VCaP (cell line): ENCODE data around the gene PRR18.
A peak's percentile ranks its signal among the peaks of the same experiment; 100 is the strongest.

ENCODE experiments used
- H3K27ac ChIP-seq: fragments of 450-650 bp; 2 replicates; pipeline ENCODE4 v1.5.1; 2017
- CTCF ChIP-seq: fragments of 450-650 bp; conservative IDR thresholded peaks from 2 replicates; pipeline ENCODE4 v1.5.1; 2017; ENCODE audit warnings: mild to moderate bottlenecking, moderate library complexity

PRR18 gene

GRCh38 chr6:166341977-166342348, 33.8 kb upstream of the PRR18 start:
- no peak for TF ChIP-seq CTCF
- H3K27ac ChIP-seq = peak overlapping the region; percentile 88

GRCh38 chr6:166341464-166341863, 33.3 kb upstream of the PRR18 start:
- TF ChIP-seq CTCF = no peak

GRCh38 chr6:166338854-166339253, 30.7 kb upstream of the PRR18 start:
- TF ChIP-seq CTCF = no peak
- no peak overlapping the region for H3K27ac ChIP-seq

More at GRCh38 chr6:166341464-166341863, 33.3 kb upstream of the PRR18 start:
- H3K27ac ChIP-seq = peak overlapping the region; percentile 88; the same call in 1 of the 2 replicates

DNA sequence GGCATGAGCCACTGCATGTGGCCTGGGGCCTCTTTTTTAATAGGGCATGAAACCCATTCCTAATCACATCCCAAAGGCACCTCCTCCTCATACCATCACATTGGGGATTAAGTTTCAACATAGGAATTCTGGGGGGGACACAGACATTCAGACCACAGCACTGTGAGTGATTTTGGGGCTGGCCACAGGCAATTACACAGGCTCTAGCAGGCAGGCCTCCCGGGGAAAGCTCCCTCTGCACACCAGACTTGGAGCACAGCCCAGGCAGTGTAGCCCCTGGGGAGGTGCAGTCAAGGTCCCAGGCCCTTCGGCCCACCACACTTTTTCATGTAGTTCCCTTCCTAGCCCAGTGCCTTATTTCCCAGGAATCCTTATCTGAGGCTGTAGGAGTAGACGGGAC, 28.7 kb upstream of the PRR18 start:
- no peak overlapping the region for H3K27ac ChIP-seq
- TF ChIP-seq CTCF = no peak

- H3K27ac ChIP-seq = no peak overlapping the region
- no peak for TF ChIP-seq CTCF
Measured at GRCh38 chr6:166335378-166336302, 27.4 kb upstream of the PRR18 start.

GRCh38 chr6:166334878-166335277, 26.7 kb upstream of the PRR18 start:
- H3K27ac ChIP-seq = no peak overlapping the region

More at GRCh38 chr6:166334878-166335277, 26.7 kb upstream of the PRR18 start:
- TF ChIP-seq CTCF = no peak
